Right cardiac atrium (tissue), 5 donors: ENCODE measurements around the gene DFFB. TPM values are rescaled to one million over a fixed set of nuclear protein-coding genes. Genes with fewer than 3 reads are reported as not detected.

Experiments
- ATAC-seq, 2 donors: fragments of 200-7000 bp; cut with Tn5 transposase; one replicate each; pipeline versions ENCODE4 v1.8.0 to v1.9.1; 2020; ENCODE audit warnings: moderate library complexity in 2 of 2, mild to moderate bottlenecking in 1 of 2
- DNase-seq, 3 donors: peaks; one replicate each; pipeline ENCODE4 v3.0.0-alpha.2; 2020
- H3K27ac ChIP-seq: one replicate; pipeline ENCODE4 v1.5.1; 2013; ENCODE audit warnings: mild to moderate bottlenecking, low read length, control low read depth, moderate library complexity
- H3K27me3 ChIP-seq: one replicate; pipeline ENCODE4 v1.6.1; 2013; ENCODE audit not compliant: control insufficient read depth, insufficient read depth
- H3K4me1 ChIP-seq: one replicate; pipeline ENCODE4 v1.6.1; 2013; ENCODE audit warnings: low read length; ENCODE audit not compliant: control insufficient read depth, insufficient read depth
- H3K4me3 ChIP-seq: one replicate; pipeline ENCODE4 v1.5.1; 2013; ENCODE audit warnings: low read length, control low read depth
- H3K9me3 ChIP-seq: one replicate; pipeline ENCODE4 v1.6.1; 2013; ENCODE audit warnings: low read length; ENCODE audit not compliant: control insufficient read depth
- WGBS: extraction: QIAGEN DNeasy Blood & Tissue Kit; methylation state at CpG from one replicate; pipeline ENCODE4 v1.1.7; 2013; 5-methylcytosine and 5-hydroxymethylcytosine counted together
- intact Hi-C, 4 donors: fragments of 100-400 bp; cut with DNase I; formaldehyde crosslinking; loops; one replicate each; pipeline versions ENCODE4 v1.11.0 to v1.14.0; 2022 to 2023
- polyA plus RNA-seq: library from polyadenylated mRNA; stranded (reverse); fragments of 200-250 nt; gene quantifications from one replicate; pipeline ENCODE4 v1.2.3, GENCODE V29; 2013
- total RNA-seq, 4 donors: library from RNA; stranded (reverse); fragmentation: NEBNext Ultra II Directional; extraction: Animal tissue kit (Norgen Biotek cat#: 25700); gene quantifications; one replicate each; pipeline ENCODE4 v1.2.1, GENCODE V29; 2021
- donor health status: healthy with polysubstance abuse.
- donor health status: DM: no; HTN: yes; CAD: no.
- donor health status: DM: no; HTN: no; CAD: no.
- donor health status: DM: no; HTN: yes; CAD: no; lungs with severe emphysema.
- donor health status: DM: yes; HTN: yes; CAD: no.

DFFB gene
- total and polyA plus RNA-seq, 5 donors = 2.6 to 6.1 (median 4.0) TPM

DNA sequence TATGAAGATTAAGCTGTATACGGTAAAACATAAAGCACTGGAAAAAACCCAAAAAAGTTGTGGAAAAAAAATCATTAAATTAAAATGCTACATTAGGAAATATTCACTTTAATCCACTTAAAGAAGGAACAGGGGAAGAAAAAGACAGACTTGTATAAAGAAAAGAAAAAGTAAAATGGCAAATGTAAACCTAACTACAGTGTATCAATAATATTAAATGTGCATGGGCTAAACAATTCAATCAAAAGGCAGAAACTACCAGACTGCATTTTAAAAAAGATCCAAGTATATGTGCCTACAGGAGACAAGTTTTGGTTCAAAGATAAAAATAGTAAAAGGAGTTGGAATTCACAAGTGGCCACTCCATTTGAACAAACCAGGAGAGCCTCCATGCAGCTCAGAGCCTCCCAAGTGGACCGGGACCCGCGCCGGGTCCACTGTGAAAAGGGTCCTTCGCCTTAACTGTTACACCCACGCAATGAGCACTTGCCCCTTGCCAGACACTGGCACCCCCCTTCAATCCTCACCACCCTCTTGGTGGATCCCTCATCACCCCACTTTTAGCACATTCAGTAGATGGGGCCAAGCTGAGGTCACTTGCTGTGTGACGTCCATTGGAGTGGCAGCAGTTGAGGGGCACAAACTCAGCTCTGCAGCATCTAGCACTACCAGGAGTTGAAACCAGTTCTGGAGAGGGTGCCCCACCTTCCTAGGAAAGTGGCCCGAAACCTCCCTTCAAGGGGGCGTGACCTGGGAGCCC, 41.9 kb downstream of the DFFB start:
- DNase-seq = no peak
- no peak for ATAC-seq
- no peaks in the 10 kb centered on the region for H3K27me3 ChIP-seq
- no peaks in the 10 kb centered on the region for H3K9me3 ChIP-seq
- WGBS = 41% methylated on average over 10 of the region's 10 CpGs
- H3K27ac ChIP-seq = peak overlapping the region; percentile 74
- H3K4me1 ChIP-seq = no peaks in the 10 kb centered on the region
- peak overlapping the region; percentile 61 for H3K4me3 ChIP-seq
- intact Hi-C loops = no loop called here

DNA sequence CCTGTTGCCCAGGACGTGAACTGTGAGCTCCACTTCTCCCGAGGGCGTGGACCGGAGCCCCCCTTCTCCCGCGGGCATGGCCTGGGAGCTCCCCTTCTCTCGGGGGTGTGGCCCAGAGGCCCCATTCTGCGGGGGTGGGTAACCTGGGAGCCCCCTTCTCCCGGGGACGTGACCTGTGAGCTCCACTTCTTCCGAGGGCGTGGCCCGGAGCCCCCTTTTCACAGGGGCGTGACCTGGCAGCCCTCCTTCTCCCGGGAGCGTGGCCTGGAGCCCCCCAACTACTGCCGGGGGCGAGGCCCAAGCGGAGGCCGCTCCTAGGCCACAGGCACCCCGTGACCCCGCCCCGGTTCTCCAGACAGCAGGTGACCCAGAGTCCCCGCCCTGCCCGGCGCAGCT, 42.5 kb downstream of the DFFB start:
- WGBS = under 1% methylated on average over 26 of the region's 26 CpGs
- no peak for ATAC-seq
- DNase-seq = no peak
- H3K4me3 ChIP-seq = peak overlapping the region; percentile 61
- H3K27me3 ChIP-seq = no peaks in the 10 kb centered on the region
- no peaks in the 10 kb centered on the region for H3K4me1 ChIP-seq
- peak overlapping the region; percentile 74 for H3K27ac ChIP-seq
- intact Hi-C loops = no loop called here
- no peaks in the 10 kb centered on the region for H3K9me3 ChIP-seq

DNA sequence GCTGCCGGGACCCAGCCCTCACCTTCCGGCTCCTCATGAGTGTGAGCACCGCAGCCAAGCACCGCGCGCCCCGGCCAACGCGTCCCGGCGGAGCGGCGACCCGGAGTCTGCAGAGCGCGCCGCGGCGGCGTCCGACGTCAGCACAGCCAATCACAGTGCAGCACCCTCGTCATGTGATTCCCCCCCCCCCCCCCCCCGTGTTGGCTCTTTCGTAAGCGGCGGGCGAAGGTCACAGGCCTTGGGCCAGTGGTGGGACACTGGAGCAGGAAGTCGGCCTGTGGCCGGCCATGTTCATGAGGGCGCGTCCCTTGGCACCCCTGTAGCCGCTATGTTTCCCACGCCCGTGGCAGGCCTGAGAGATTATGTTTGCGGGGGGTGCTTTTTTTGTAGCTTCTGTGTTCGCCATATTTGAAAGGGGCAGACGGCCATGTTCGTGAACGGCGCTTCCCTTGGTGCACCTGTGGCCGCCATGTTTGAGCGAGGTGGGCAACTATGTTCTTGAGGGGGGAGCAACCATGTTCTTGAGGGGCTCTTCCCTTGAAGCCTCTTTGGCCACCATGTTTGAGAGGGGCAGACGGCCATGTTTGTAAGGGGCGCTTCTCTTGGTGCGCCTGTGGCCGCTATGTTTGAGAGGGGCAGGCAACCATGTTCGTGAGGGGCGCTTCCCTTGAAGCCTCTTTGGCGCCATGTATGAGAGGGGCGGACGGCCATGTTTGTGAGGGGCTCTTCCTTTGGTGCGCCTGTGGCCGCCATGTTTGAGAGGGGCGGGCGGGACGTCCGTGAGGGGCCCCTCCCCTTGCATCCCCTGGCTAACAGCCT, 43.1 kb downstream of the DFFB start, which contains the start of gene C1orf174:
TSS of gene C1orf174 (minus strand) at position 123 of the 819 bp plus-strand sequence. CDS start at position 37, 86 bp downstream.
- peak; percentile 94 for ATAC-seq

DNA sequence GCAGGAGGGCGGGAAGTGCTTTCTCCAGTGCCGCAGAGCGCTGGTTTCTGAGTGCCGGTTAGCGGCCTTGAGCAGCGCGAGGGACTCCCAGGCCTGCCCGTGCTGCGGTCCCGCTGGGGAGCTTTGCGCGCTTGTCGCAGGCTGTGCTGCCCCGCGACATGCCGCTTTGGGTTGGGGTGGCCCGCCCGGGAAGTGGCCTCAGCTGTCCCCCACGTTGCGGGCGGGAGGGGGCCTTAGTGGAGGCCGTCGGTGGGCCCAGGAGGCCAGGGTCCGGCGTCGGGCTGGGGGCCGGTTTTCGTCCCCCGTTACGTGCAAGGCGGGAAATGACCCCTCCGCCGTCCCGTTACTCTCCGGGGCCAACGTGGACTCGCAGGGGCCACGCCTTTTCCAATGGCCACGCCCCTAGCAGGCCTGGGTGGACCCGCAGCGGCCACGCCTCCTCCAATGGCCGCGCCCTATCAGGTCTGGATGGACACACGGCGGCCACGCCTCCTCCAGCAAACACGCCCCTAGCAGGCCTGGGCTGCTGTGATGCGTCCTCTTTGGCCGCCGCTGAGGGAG, 43.8 kb downstream of the DFFB start:
- WGBS = under 1% methylated on average over 51 of the region's 51 CpGs
- ATAC-seq (peak; percentile 92 to 93), DNase-seq (peak; percentile 99 to 100 (median 99))
- Histone ChIP-seq H3K9me3 (no peaks in the 10 kb centered on the region), H3K27me3 (no peaks in the 10 kb centered on the region), H3K4me1 (no peaks in the 10 kb centered on the region), H3K4me3 (peak overlapping the region; percentile 61), H3K27ac (peak overlapping the region; percentile 97)
- intact Hi-C loops = no loop called here

More for the DNA sequence above, 43.1 kb downstream of the DFFB start, which contains the start of gene C1orf174:
- DNase-seq = peak; percentile 97 to 98 (median 98)
- Histone ChIP-seq H3K27ac (peak within 1 kb of the TSS; percentile 97), H3K27me3 (no peaks in the 10 kb centered on the region), H3K4me1 (no peaks in the 10 kb centered on the region), H3K4me3 (peak within 1 kb of the TSS; percentile 61), H3K9me3 (no peaks in the 10 kb centered on the region)
- under 1% methylated on average over 58 of the region's 58 CpGs for WGBS
- intact Hi-C loops = no loop called here

DNA sequence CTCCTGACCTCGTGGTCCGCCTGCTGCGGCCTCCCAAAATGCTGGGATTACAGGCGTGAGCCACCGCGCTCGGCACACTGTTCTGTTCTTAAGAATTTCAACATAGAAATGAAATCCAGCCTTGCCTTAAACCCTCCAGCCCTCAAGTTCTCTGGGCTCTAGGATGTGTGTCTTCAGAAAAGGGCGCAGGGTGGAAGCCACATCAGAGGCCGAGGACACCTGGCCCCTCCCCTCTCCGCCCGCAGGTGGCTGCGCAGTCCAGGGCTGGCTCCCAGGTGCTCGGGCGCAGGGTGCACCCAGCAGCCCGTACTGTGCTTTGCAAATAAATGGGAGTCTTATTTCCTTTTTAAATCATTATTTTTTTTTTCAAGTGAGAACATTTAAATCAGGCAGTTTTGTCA, 44.8 kb downstream of the DFFB start:
- Histone ChIP-seq H3K27me3 (no peaks in the 10 kb centered on the region), H3K4me1 (no peaks in the 10 kb centered on the region), H3K27ac (no peak overlapping the region), H3K9me3 (no peaks in the 10 kb centered on the region), H3K4me3 (no peak overlapping the region)
- ATAC-seq (no peak), DNase-seq (peak in 1 of 3 donors; percentile 70)
- intact Hi-C loops = no loop called here
- WGBS = 95% methylated on average over 15 of the region's 15 CpGs

DNA sequence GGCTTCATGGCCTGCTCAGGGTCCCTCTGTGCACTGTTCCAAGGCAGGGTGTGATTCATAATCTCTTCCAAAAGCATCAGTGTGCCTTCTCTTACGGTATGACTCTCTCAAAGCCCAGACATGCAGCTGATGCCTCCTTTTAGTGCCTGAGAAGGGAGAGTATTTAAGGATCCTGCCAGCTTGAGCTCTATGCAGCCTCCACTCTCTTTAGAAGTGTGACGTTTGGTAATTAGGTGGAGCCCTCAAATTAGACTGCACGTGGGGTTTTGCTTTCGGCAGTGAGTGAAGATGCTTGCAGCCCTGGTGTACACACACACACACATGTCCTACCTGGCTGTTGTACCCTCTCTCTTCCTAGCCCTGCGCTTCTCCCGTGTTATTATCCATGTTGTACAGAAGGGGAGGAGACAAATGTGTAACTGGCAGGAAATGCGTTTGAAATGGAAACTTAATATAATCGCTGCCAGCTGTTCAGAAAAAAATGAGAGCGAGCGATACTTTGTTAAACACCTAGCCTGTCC, 45.4 kb downstream of the DFFB start:
- intact Hi-C loops = no loop called here
- Histone ChIP-seq H3K9me3 (no peaks in the 10 kb centered on the region), H3K4me3 (no peak overlapping the region), H3K27me3 (no peaks in the 10 kb centered on the region), H3K4me1 (no peaks in the 10 kb centered on the region), H3K27ac (no peak overlapping the region)
- ATAC-seq = no peak
- no peak for DNase-seq
- 76% methylated on average over 10 of the region's 10 CpGs for WGBS

DNA sequence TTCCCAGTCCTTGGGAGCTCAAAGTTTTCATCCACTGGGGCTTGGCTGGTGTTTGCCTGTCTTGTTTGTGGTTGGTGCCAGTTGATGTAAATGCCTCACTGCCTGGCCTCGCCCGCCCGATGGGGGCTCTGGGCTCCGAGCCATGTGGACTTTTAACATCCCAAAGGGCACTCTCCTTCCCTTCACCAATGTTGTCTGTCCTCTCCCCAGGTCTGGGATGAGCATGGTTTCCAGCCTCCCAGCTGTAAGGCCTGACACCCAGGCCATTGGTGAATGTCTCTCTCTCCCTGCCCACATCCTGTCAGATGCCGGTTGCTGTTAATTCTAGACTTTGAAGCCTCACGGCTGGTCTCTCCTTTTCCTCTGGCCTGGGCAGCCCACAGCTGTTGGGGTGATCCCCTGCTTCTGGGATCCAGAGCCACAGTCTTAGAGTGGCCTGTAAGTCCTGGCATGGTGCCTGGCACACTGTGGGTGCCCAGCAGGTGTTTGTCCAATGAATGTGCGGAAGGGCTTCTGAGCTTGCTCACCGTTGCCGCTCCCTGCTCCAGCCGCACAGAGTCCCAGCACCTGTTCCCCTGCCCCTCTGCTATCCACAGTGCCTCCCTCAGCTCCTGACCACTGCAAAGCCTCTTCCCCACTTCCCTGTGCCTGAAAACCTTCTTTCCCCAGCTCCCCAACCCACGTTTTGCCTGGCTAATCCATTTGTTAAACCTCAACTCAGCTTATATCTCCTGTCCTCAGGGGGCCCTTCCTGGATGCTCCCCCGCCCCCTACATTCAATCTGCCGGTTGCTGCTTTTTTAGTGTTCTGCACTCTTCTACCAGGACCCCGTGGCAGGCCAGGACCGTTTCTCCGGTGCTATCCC, 46.1 kb downstream of the DFFB start:
- ATAC-seq (no peak), DNase-seq (peak in 1 of 3 donors; percentile 55)
- Histone ChIP-seq H3K27me3 (no peaks in the 10 kb centered on the region), H3K4me1 (no peaks in the 10 kb centered on the region), H3K4me3 (no peak overlapping the region), H3K9me3 (no peaks in the 10 kb centered on the region), H3K27ac (no peak overlapping the region)
- WGBS = 77% methylated on average over 16 of the region's 16 CpGs
- intact Hi-C loops = no loop called here

DNA sequence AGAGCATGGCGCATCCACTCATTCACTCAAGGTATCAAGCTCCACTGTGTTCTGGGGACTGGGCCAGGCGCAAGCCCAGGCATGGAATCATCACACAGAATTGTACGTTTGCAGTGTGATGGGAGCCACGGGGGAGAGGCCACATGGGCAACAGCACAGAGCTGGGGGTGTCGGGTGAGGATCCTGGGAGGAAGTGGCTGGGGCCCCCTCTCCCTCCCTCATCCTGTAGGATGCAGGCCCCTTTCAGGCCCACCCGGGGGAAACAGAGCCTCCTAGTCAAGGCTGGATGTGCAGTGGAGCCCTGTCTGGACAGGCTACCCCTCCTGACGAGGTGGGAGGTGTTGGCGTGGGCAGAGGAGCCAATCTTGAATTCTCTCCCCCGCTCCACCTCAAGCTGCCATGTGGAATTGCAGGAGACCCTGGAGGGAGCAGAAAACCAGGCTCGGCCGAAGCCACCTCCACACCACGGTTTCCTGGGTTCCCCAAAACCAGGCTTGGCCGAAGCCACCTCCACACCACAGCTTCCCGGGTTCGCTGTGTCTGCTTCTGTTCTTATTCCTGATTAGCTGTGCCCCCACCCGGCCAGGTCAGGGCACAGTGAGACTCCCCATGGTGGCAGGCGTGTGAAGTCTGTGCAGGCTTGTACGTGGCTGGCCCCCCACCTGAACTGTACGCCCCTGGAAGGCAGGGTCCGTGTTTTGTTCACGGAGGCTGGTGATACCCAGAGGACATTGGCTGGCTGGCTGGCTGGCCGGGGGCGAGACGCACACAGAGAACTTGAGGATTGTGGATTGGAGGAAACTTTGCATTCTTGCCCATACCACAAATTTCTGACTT, 46.9 kb downstream of the DFFB start:
- intact Hi-C loops = no loop called here
- Histone ChIP-seq H3K4me1 (no peaks in the 10 kb centered on the region), H3K27me3 (no peaks in the 10 kb centered on the region), H3K27ac (no peak overlapping the region), H3K9me3 (no peaks in the 10 kb centered on the region), H3K4me3 (no peak overlapping the region)
- no peak for ATAC-seq
- DNase-seq = no peak
- WGBS = 79% methylated on average over 24 of the region's 24 CpGs

DNA sequence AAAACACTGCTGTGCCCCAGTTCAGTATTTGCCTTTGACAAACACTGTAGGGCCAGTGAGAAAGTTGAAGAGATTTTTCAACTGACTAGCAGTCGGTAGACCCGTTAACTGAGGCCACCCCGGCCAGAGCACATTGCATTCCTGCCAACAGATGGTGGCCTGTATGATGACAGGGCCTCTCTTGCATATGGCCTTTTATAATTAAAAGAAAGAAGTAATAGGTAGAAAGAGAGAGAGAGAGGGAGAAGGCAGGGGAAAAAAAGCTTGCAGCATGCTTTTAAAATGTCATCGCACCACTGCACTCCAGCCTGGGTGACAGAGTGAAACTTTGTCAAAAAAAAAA, 47.5 kb downstream of the DFFB start:
- ATAC-seq = no peak
- WGBS = 84% methylated on average over 4 of the region's 4 CpGs
- no peak for DNase-seq

More for the DNA sequence above, 47.5 kb downstream of the DFFB start:
- H3K27me3 ChIP-seq = no peaks in the 10 kb centered on the region
- H3K27ac ChIP-seq = no peak overlapping the region
- H3K4me3 ChIP-seq = no peak overlapping the region
- no peaks in the 10 kb centered on the region for H3K9me3 ChIP-seq
- H3K4me1 ChIP-seq = no peaks in the 10 kb centered on the region
- intact Hi-C loops = loop anchor here in 1 of 4 donors (5.0 kb wide), 1 partner anchor 1842 kb away; no protein-coding TSS in a partner anchor
